HEK293 (cell line): ENCODE data around the gene TRUB1.

ENCODE experiments used
- GLI4 ChIP-seq: fragments of 450-650 bp; formaldehyde crosslinking; IDR thresholded peaks from 2 replicates; pipeline ENCODE4 v1.5.1; 2016; ENCODE audit warnings: missing biosample characterization, missing genetic modification characterization
- MYNN ChIP-seq: fragments of 450-650 bp; formaldehyde crosslinking; IDR thresholded peaks from 2 replicates; pipeline ENCODE4 v1.5.1; 2016; ENCODE audit warnings: missing biosample characterization, missing genetic modification characterization, borderline replicate concordance
- SALL2 ChIP-seq: fragments of 450-650 bp; formaldehyde crosslinking; IDR thresholded peaks from 2 replicates; pipeline ENCODE4 v1.5.0; 2017; ENCODE audit warnings: missing biosample characterization, mild to moderate bottlenecking, missing genetic modification characterization, borderline replicate concordance
- SP2 ChIP-seq: fragments of 450-650 bp; formaldehyde crosslinking; IDR thresholded peaks from 2 replicates; pipeline ENCODE4 v1.5.1; 2016; ENCODE audit warnings: missing biosample characterization, missing genetic modification characterization
- SP3 ChIP-seq: fragments of 450-650 bp; formaldehyde crosslinking; IDR thresholded peaks from 2 replicates; pipeline ENCODE4 v1.5.1; 2016; ENCODE audit warnings: missing biosample characterization, missing genetic modification characterization
- SP7 ChIP-seq: fragments of 450-650 bp; formaldehyde crosslinking; IDR thresholded peaks from 2 replicates; pipeline ENCODE4 v1.5.1; 2016; ENCODE audit warnings: missing biosample characterization, missing genetic modification characterization
- WT1 ChIP-seq: fragments of 450-650 bp; formaldehyde crosslinking; IDR thresholded peaks from 2 replicates; pipeline ENCODE4 v1.5.1; 2016; ENCODE audit warnings: missing biosample characterization, missing genetic modification characterization
- ZBTB21 ChIP-seq: fragments of 450-650 bp; formaldehyde crosslinking; IDR thresholded peaks from 2 replicates; pipeline ENCODE4 v1.5.1; 2017; ENCODE audit warnings: missing biosample characterization, missing genetic modification characterization
- ZFP3 ChIP-seq: fragments of 450-650 bp; formaldehyde crosslinking; IDR thresholded peaks from 2 replicates; pipeline ENCODE4 v1.5.1; 2016; ENCODE audit warnings: low read depth, missing biosample characterization, missing genetic modification characterization
- ZFP37 ChIP-seq: fragments of 450-650 bp; formaldehyde crosslinking; IDR thresholded peaks from 2 replicates; pipeline ENCODE4 v1.5.1; 2016; ENCODE audit warnings: missing biosample characterization, missing genetic modification characterization
- ZNF155 ChIP-seq: fragments of 450-650 bp; formaldehyde crosslinking; IDR thresholded peaks from 2 replicates; pipeline ENCODE4 v1.5.1; 2016; ENCODE audit warnings: missing biosample characterization, missing genetic modification characterization
- ZNF202 ChIP-seq: fragments of 450-650 bp; formaldehyde crosslinking; IDR thresholded peaks from 2 replicates; pipeline ENCODE4 v1.5.1; 2016; ENCODE audit warnings: missing biosample characterization, missing genetic modification characterization, borderline replicate concordance
- ZNF266 ChIP-seq: fragments of 450-650 bp; formaldehyde crosslinking; IDR thresholded peaks from 2 replicates; pipeline ENCODE4 v1.5.1; 2016; ENCODE audit warnings: missing biosample characterization, missing genetic modification characterization, low read depth
- ZNF335 ChIP-seq: fragments of 450-650 bp; formaldehyde crosslinking; conservative IDR thresholded peaks from 2 replicates; pipeline ENCODE4 v1.5.1; 2016; ENCODE audit warnings: missing biosample characterization, missing genetic modification characterization
- ZNF366 ChIP-seq: fragments of 450-650 bp; formaldehyde crosslinking; conservative IDR thresholded peaks from 2 replicates; pipeline ENCODE4 v1.5.1; 2016; ENCODE audit warnings: missing biosample characterization, missing genetic modification characterization
- ZNF37A ChIP-seq: fragments of 450-650 bp; IDR thresholded peaks from 2 replicates; pipeline ENCODE4 v1.5.1; 2018; ENCODE audit warnings: missing biosample characterization, missing genetic modification characterization
- ZNF391 ChIP-seq: fragments of 450-650 bp; formaldehyde crosslinking; IDR thresholded peaks from 2 replicates; pipeline ENCODE4 v1.5.1; 2016; ENCODE audit warnings: low read depth, missing biosample characterization, missing genetic modification characterization, borderline replicate concordance
- ZNF416 ChIP-seq: fragments of 450-650 bp; formaldehyde crosslinking; IDR thresholded peaks from 2 replicates; pipeline ENCODE4 v1.5.1; 2016; ENCODE audit warnings: missing biosample characterization, missing genetic modification characterization
- ZNF555 ChIP-seq: fragments of 450-650 bp; formaldehyde crosslinking; conservative IDR thresholded peaks from 2 replicates; pipeline ENCODE4 v1.5.1; 2017; ENCODE audit warnings: missing biosample characterization, mild to moderate bottlenecking, missing genetic modification characterization, inconsistent platforms
- ZNF558 ChIP-seq: fragments of 450-650 bp; formaldehyde crosslinking; IDR thresholded peaks from 2 replicates; pipeline ENCODE4 v1.5.1; 2016; ENCODE audit warnings: missing biosample characterization, missing genetic modification characterization
- ZNF600 ChIP-seq: fragments of 450-650 bp; formaldehyde crosslinking; IDR thresholded peaks from 2 replicates; pipeline ENCODE4 v1.5.1; 2016; ENCODE audit warnings: missing biosample characterization, missing genetic modification characterization
- ZNF621 ChIP-seq: fragments of 450-650 bp; formaldehyde crosslinking; IDR thresholded peaks from 2 replicates; pipeline ENCODE4 v1.5.1; 2017; ENCODE audit warnings: missing biosample characterization, missing genetic modification characterization
- ZNF624 ChIP-seq: fragments of 450-650 bp; formaldehyde crosslinking; IDR thresholded peaks from 2 replicates; pipeline ENCODE4 v1.5.1; 2017; ENCODE audit warnings: missing biosample characterization, missing genetic modification characterization
- ZNF629 ChIP-seq: fragments of 450-650 bp; formaldehyde crosslinking; IDR thresholded peaks from 2 replicates; pipeline ENCODE4 v1.5.1; 2017; ENCODE audit warnings: missing biosample characterization, missing genetic modification characterization
- ZNF654 ChIP-seq: fragments of 450-650 bp; formaldehyde crosslinking; IDR thresholded peaks from 2 replicates; pipeline ENCODE4 v1.5.1; 2016; ENCODE audit warnings: low read depth, missing biosample characterization, missing genetic modification characterization
- ZNF768 ChIP-seq: fragments of 450-650 bp; formaldehyde crosslinking; IDR thresholded peaks from 2 replicates; pipeline ENCODE4 v1.5.1; 2018; ENCODE audit warnings: missing biosample characterization, mild to moderate bottlenecking, missing genetic modification characterization
- ZNF837 ChIP-seq: fragments of 450-650 bp; formaldehyde crosslinking; IDR thresholded peaks from 2 replicates; pipeline ENCODE4 v1.5.1; 2016; ENCODE audit warnings: missing biosample characterization, missing genetic modification characterization
- TF ChIP-seq, protein P1 (sequence below): fragments of 450-650 bp; formaldehyde crosslinking; IDR thresholded peaks from 2 replicates; pipeline ENCODE4 v1.5.1; 2017; ENCODE audit warnings: missing biosample characterization, missing genetic modification characterization
- TF ChIP-seq, protein P2 (sequence below): fragments of 450-650 bp; formaldehyde crosslinking; IDR thresholded peaks from 2 replicates; pipeline ENCODE4 v1.5.1; 2016; ENCODE audit warnings: missing biosample characterization, missing genetic modification characterization, low read depth
- TF ChIP-seq, protein P3 (sequence below): fragments of 450-650 bp; formaldehyde crosslinking; IDR thresholded peaks from 2 replicates; pipeline ENCODE4 v1.5.1; 2016; ENCODE audit warnings: missing biosample characterization, missing genetic modification characterization
- TF ChIP-seq, protein P4 (sequence below): fragments of 450-650 bp; formaldehyde crosslinking; IDR thresholded peaks from 2 replicates; pipeline ENCODE4 v1.5.1; 2016; ENCODE audit warnings: missing biosample characterization, missing genetic modification characterization
- TF ChIP-seq, protein P5 (sequence below): fragments of 450-650 bp; formaldehyde crosslinking; IDR thresholded peaks from 2 replicates; pipeline ENCODE4 v1.5.1; 2016; ENCODE audit warnings: missing biosample characterization, missing genetic modification characterization
- TF ChIP-seq, protein P6 (sequence below): fragments of 450-650 bp; formaldehyde crosslinking; IDR thresholded peaks from 2 replicates; pipeline ENCODE4 v1.5.0; 2017; ENCODE audit warnings: missing biosample characterization, missing genetic modification characterization, borderline replicate concordance

Gene TRUB1

DNA sequence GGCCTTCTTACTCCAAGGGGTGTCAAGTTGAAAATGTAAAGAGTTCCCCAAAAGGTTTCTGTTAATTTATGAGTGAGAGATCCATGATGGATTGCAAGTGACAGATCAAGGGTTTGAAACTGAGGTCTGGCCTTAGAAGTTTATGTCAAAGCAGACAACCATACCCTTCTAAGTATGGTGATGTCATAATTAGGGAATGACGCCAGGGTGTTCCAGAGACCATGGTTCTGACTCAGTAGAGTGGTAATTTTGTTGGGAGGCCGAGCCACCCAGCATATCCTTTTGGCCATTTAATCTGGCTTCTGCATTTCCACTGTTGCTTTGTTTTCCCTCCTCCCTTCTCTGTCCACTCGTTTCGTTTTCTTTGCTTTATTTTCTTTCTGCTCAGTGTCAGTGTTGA, 2.7 kb downstream of the TRUB1 start (continued):
- TF ChIP-seq ZNF555 (tag by site-specific recombination) (no peak), ZNF558 (tag by site-specific recombination) (no peak), ZNF837 (no peak), SALL2 (tag by site-specific recombination) (no peak), ZBTB21 (tag by site-specific recombination) (peak; percentile 86), ZNF600 (peak; percentile 85), ZNF768 (tag by site-specific recombination) (no peak), ZNF366 (tag by site-specific recombination) (0 out of 2 replicates have a peak, but pooled peaks have one; percentile 32), GLI4 (tag by site-specific recombination) (no peak), WT1 (tag by site-specific recombination) (no peak), ZNF416 (tag by site-specific recombination) (no peak), ZNF621 (no peak), SP3 (tag by site-specific recombination) (no peak), ZNF654 (peak; percentile 23), ZNF155 (tag by site-specific recombination) (no peak), ZFP3 (tag by site-specific recombination) (no peak), ZNF391 (tag by site-specific recombination) (no peak), SP2 (tag by site-specific recombination) (no peak), MYNN (no peak), ZNF202 (tag by site-specific recombination) (no peak), ZFP37 (tag by site-specific recombination) (no peak), ZNF624 (tag by site-specific recombination) (no peak), ZNF335 (peak; percentile 46), ZNF37A (tag by site-specific recombination) (no peak), ZNF629 (tag by site-specific recombination) (peak; percentile 90), ZNF266 (tag by site-specific recombination) (no peak), SP7 (tag by site-specific recombination) (peak; percentile 60)
- TF ChIP-seq, protein P1, sequence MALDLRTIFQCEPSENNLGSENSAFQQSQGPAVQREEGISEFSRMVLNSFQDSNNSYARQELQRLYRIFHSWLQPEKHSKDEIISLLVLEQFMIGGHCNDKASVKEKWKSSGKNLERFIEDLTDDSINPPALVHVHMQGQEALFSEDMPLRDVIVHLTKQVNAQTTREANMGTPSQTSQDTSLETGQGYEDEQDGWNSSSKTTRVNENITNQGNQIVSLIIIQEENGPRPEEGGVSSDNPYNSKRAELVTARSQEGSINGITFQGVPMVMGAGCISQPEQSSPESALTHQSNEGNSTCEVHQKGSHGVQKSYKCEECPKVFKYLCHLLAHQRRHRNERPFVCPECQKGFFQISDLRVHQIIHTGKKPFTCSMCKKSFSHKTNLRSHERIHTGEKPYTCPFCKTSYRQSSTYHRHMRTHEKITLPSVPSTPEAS (tag by site-specific recombination) = no peak
- TF ChIP-seq, protein P2, sequence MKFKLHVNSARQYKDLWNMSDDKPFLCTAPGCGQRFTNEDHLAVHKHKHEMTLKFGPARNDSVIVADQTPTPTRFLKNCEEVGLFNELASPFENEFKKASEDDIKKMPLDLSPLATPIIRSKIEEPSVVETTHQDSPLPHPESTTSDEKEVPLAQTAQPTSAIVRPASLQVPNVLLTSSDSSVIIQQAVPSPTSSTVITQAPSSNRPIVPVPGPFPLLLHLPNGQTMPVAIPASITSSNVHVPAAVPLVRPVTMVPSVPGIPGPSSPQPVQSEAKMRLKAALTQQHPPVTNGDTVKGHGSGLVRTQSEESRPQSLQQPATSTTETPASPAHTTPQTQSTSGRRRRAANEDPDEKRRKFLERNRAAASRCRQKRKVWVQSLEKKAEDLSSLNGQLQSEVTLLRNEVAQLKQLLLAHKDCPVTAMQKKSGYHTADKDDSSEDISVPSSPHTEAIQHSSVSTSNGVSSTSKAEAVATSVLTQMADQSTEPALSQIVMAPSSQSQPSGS (tag by site-specific recombination) = peak; percentile 92
- TF ChIP-seq, protein P3, sequence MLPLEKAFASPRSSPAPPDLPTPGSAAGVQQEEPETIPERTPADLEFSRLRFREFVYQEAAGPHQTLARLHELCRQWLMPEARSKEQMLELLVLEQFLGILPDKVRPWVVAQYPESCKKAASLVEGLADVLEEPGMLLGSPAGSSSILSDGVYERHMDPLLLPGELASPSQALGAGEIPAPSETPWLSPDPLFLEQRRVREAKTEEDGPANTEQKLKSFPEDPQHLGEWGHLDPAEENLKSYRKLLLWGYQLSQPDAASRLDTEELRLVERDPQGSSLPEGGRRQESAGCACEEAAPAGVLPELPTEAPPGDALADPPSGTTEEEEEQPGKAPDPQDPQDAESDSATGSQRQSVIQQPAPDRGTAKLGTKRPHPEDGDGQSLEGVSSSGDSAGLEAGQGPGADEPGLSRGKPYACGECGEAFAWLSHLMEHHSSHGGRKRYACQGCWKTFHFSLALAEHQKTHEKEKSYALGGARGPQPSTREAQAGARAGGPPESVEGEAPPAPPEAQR (tag by site-specific recombination) = no peak
- TF ChIP-seq, protein P4, sequence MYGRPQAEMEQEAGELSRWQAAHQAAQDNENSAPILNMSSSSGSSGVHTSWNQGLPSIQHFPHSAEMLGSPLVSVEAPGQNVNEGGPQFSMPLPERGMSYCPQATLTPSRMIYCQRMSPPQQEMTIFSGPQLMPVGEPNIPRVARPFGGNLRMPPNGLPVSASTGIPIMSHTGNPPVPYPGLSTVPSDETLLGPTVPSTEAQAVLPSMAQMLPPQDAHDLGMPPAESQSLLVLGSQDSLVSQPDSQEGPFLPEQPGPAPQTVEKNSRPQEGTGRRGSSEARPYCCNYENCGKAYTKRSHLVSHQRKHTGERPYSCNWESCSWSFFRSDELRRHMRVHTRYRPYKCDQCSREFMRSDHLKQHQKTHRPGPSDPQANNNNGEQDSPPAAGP = peak; percentile 34; the same call in 1 of the 2 replicates
- TF ChIP-seq, protein P5, sequence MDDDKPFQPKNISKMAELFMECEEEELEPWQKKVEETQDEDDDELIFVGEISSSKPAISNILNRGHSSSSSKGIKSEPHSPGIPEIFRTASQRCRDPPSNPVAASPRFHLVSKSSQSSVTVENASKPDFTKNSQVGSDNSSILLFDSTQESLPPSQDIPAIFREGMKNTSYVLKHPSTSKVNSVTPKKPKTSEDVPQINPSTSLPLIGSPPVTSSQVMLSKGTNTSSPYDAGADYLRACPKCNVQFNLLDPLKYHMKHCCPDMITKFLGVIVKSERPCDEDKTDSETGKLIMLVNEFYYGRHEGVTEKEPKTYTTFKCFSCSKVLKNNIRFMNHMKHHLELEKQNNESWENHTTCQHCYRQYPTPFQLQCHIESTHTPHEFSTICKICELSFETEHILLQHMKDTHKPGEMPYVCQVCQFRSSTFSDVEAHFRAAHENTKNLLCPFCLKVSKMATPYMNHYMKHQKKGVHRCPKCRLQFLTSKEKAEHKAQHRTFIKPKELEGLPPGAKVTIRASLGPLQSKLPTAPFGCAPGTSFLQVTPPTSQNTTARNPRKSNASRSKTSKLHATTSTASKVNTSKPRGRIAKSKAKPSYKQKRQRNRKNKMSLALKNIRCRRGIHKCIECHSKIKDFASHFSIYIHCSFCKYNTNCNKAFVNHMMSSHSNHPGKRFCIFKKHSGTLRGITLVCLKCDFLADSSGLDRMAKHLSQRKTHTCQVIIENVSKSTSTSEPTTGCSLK (tag by site-specific recombination) = no peak
- TF ChIP-seq, protein P6, sequence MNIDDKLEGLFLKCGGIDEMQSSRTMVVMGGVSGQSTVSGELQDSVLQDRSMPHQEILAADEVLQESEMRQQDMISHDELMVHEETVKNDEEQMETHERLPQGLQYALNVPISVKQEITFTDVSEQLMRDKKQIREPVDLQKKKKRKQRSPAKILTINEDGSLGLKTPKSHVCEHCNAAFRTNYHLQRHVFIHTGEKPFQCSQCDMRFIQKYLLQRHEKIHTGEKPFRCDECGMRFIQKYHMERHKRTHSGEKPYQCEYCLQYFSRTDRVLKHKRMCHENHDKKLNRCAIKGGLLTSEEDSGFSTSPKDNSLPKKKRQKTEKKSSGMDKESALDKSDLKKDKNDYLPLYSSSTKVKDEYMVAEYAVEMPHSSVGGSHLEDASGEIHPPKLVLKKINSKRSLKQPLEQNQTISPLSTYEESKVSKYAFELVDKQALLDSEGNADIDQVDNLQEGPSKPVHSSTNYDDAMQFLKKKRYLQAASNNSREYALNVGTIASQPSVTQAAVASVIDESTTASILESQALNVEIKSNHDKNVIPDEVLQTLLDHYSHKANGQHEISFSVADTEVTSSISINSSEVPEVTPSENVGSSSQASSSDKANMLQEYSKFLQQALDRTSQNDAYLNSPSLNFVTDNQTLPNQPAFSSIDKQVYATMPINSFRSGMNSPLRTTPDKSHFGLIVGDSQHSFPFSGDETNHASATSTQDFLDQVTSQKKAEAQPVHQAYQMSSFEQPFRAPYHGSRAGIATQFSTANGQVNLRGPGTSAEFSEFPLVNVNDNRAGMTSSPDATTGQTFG (tag by site-specific recombination) = no peak
